ENCODE measurements around the gene GNG10. TPM values are rescaled to one million over a fixed set of nuclear protein-coding genes. Genes with fewer than 3 reads are reported as not detected.

GNG10 gene
- total and polyA plus RNA-seq, 2 of the 4 experiments (the other 2 are of a cell fraction), result 48.8 to 72.7 TPM

DNA sequence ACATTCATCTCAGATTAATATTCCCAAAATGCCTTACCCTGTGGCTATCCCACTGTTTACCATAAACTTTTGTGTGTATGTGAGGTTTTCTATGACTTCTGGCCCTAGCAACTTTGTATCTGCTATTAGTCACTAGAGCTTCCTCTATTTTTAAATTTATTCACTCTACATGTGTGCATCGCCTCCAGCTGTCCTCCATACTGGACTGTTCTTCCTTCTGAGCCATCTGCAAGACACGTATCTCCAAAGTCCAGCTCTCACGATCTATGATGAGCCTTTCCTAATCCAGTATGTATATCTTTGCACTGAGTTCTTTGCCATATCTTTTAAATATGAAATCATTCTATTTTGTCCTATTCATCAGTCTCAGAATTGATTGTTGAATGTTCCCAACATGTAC lies 1.7 kb upstream of the GNG10 start:
- Histone ChIP-seq H3K9me3 (ENCODE audit: control insufficient read depth, insufficient read depth, low read length) (no peaks in the 10 kb centered on the region), H3K9ac (ENCODE audit: low read depth, low read length) (no peak overlapping the region), H2AFZ (replicated peaks; ENCODE audit: low read length, poor library complexity) (no peak overlapping the region), H3K36me3 (ENCODE audit: control insufficient read depth, insufficient read depth, low read length) (peaks cover 7% of the 10 kb centered on the region), H3K56ac (ENCODE audit: extremely low read depth, insufficient read depth, low read length) (no peak overlapping the region), H2AK5ac (ENCODE audit: low read depth, low read length) (no peak overlapping the region), H3K4me1 (ENCODE audit: control insufficient read depth, insufficient read depth, low read length) (peaks cover 7% of the 10 kb centered on the region), H2BK20ac (ENCODE audit: low read depth, low read length) (no peak overlapping the region), H3K4ac (ENCODE audit: low read depth, low read length) (no peak overlapping the region), H2BK5ac (ENCODE audit: low read depth, low read length, poor library complexity, severe bottlenecking) (no peak overlapping the region), H4K8ac (ENCODE audit: low read depth in 2 of 2, low read length in 2 of 2) (no peak overlapping the region), H3K9me1 (ENCODE audit: insufficient read depth, low read length) (peaks cover 12% of the 10 kb centered on the region), H3K23ac (ENCODE audit: low read depth, low read length) (no peak overlapping the region), H3K27me3 (ENCODE audit: control insufficient read depth, insufficient read depth, low read length) (no peaks in the 10 kb centered on the region), H3K27ac (ENCODE audit: insufficient read depth, low read length) (no peak overlapping the region), H2AK9ac (replicated peaks; ENCODE audit: low read depth, low read length, poor library complexity) (no peak overlapping the region), H2BK15ac (ENCODE audit: low read depth, low read length) (no peak overlapping the region), H4K5ac (ENCODE audit: low read depth, low read length) (no peak overlapping the region), H3K4me3 (ENCODE audit: insufficient read depth, low read depth, low read length) (no peak overlapping the region), H2BK120ac (ENCODE audit: low read depth, low read length) (no peak overlapping the region), H3K79me1 (ENCODE audit: low read depth in 1 of 2, low read length in 2 of 2) (peaks cover 14 to 28% of the 10 kb centered on the region in 2 experiments; a peak in 3 of 4 replicates), H3K18ac (ENCODE audit: low read depth, low read length) (no peak overlapping the region), H4K91ac (ENCODE audit: insufficient read depth, low read depth, low read length) (no peak overlapping the region), H3K4me2 (ENCODE audit: low read depth, low read length) (no peak overlapping the region), H3K14ac (replicated peaks; ENCODE audit: low read depth, low read length) (no peak overlapping the region), H4K20me1 (ENCODE audit: insufficient read depth, low read length) (peaks cover 25% of the 10 kb centered on the region)
- in situ Hi-C loops (cut with MboI; ENCODE audit: low sequenced_read_pairs), result no loop called here
- POLR2A ChIA-PET (ENCODE audit: unreplicated experiment), result no interaction called here
- intact Hi-C loops (cut with micrococcal nuclease), result no loop called here
- CTCF ChIA-PET, result no interaction called here
- TF ChIP-seq, protein P1, sequence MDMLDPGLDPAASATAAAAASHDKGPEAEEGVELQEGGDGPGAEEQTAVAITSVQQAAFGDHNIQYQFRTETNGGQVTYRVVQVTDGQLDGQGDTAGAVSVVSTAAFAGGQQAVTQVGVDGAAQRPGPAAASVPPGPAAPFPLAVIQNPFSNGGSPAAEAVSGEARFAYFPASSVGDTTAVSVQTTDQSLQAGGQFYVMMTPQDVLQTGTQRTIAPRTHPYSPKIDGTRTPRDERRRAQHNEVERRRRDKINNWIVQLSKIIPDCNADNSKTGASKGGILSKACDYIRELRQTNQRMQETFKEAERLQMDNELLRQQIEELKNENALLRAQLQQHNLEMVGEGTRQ (IDR thresholded peaks at IDR 0.05; ENCODE audit: low read depth, low read length), result no peak
- no peak for TF ChIP-seq SMC3 (IDR thresholded peaks at IDR 0.05; ENCODE audit: low read depth, low read length)
- no peak for TF ChIP-seq RAD21 (IDR thresholded peaks at IDR 0.05; ENCODE audit: low read length)
- no peak for TF ChIP-seq MAFK (IDR thresholded peaks at IDR 0.05; ENCODE audit: low read depth, low read length)
- TF ChIP-seq ELK1 (IDR thresholded peaks at IDR 0.05; ENCODE audit: borderline replicate concordance, low read depth, low read length), result no peak
- no peak for TF ChIP-seq POLR2A (IDR thresholded peaks at IDR 0.05; ENCODE audit: low read depth, low read length)
- TF ChIP-seq MAZ (IDR thresholded peaks at IDR 0.05; ENCODE audit: borderline replicate concordance, low read depth, low read length), result no peak
- TF ChIP-seq RFX5 (IDR thresholded peaks at IDR 0.05; ENCODE audit: low read depth, low read length), result no peak
- TF ChIP-seq MXI1 (IDR thresholded peaks at IDR 0.05; ENCODE audit: borderline replicate concordance, low read depth, low read length), result no peak
- no peak for TF ChIP-seq CHD1 (IDR thresholded peaks at IDR 0.05; ENCODE audit: low read depth, low read length)
- TF ChIP-seq RCOR1 (IDR thresholded peaks at IDR 0.05; ENCODE audit: insufficient replicate concordance, low read length), result no peak
- no peak for TF ChIP-seq CTCF (conservative IDR thresholded peaks at IDR 0.05; ENCODE audit: low read depth, low read length)
- no peak for TF ChIP-seq FOS (IDR thresholded peaks at IDR 0.05; ENCODE audit: low read depth, low read length)
- no peak for TF ChIP-seq NFE2L2 (IDR thresholded peaks at IDR 0.05; ENCODE audit: low read depth, low read length)
- TF ChIP-seq BHLHE40 (IDR thresholded peaks at IDR 0.05; ENCODE audit: low read depth, low read length), result no peak
- WGBS, 2 experiments (ENCODE audit: extremely low coverage in 2 of 2, insufficient read length in 1 of 2), result 83% methylated on average over 1 of the region's 3 CpGs; no CpG with 5 or more reads in 1 of the 2 experiments
- ATAC-seq (ENCODE audit: low read depth) (no peak), DNase-seq (no peak)
- dilution Hi-C loops (cut with HindIII; ENCODE audit: low sequenced_read_pairs, unreplicated experiment), result no loop called here
- BruUV-seq (replicated peaks), result no TSS peak

All from IMR-90 (cell line).